IMR-90 (cell line): Measurements from ENCODE around the gene ELOA. TPM values are rescaled to one million over a fixed set of nuclear protein-coding genes. Genes with fewer than 3 reads are reported as not detected.

Experiments used
- ATAC-seq: fragments of 200-7000 bp; cut with Tn5 transposase; 2 replicates; pipeline ENCODE4 v1.9.1; 2020; ENCODE audit warnings: low read depth, mild to moderate bottlenecking, moderate library complexity
- BruUV-seq: library from RNA; stranded (reverse); fragments of 400-500 nt; replicated peaks from 2 replicates; lab custom pipeline; 2021; lab: Mats Ljungman, UMichigan
- CTCF ChIA-PET: fragments of 300-600 bp; formaldehyde crosslinking; extraction: SDS; loops from one replicate; lab custom pipeline; 2021; ENCODE audit warnings: antibody characterized with exemption; lab: Yijun Ruan, JAX
- POLR2A ChIA-PET: fragments of 300-600 bp; sonication (Branson Sonifier 250); formaldehyde crosslinking; loops from one replicate; lab custom pipeline; 2022; ENCODE audit warnings: antibody characterized with exemption; ENCODE audit not compliant: unreplicated experiment; lab: Charles Lee
- DNase-seq: peaks from one replicate; pipeline ENCODE4 v3.0.0; 2013
- H2AFZ ChIP-seq: replicated peaks from 2 replicates; pipeline ENCODE3; 2013; ENCODE audit warnings: low read length, mild to moderate bottlenecking; ENCODE audit not compliant: poor library complexity
- H2AK5ac ChIP-seq: 2 replicates; pipeline ENCODE4 v1.6.1; 2013; ENCODE audit warnings: low read depth, low read length, inconsistent platforms
- H2AK9ac ChIP-seq: replicated peaks from 2 replicates; pipeline ENCODE3; 2013; ENCODE audit warnings: mild to moderate bottlenecking, low read depth, low read length, moderate library complexity; ENCODE audit not compliant: poor library complexity
- H2BK120ac ChIP-seq: 2 replicates; pipeline ENCODE4 v1.6.1; 2013; ENCODE audit warnings: low read depth, low read length, inconsistent platforms
- H2BK15ac ChIP-seq: 3 replicates; pipeline ENCODE4 v1.6.1; 2013; ENCODE audit warnings: low read depth, low read length, inconsistent platforms
- H2BK20ac ChIP-seq: 2 replicates; pipeline ENCODE4 v1.6.1; 2013; ENCODE audit warnings: low read depth, mild to moderate bottlenecking, inconsistent platforms, low read length, moderate library complexity
- H2BK5ac ChIP-seq: 2 replicates; pipeline ENCODE4 v1.6.1; 2013; ENCODE audit warnings: mild to moderate bottlenecking, low read depth, low read length, inconsistent platforms; ENCODE audit not compliant: poor library complexity, severe bottlenecking
- H3K14ac ChIP-seq: replicated peaks from 2 replicates; pipeline ENCODE4 v1.6.1; 2013; ENCODE audit warnings: low read depth, low read length, inconsistent platforms
- H3K18ac ChIP-seq: 2 replicates; pipeline ENCODE4 v1.6.1; 2013; ENCODE audit warnings: low read depth, low read length, control low read depth
- H3K23ac ChIP-seq: 2 replicates; pipeline ENCODE4 v1.6.1; 2013; ENCODE audit warnings: low read depth, low read length, inconsistent platforms
- H3K27ac ChIP-seq: 2 replicates; pipeline ENCODE4 v1.5.1; 2013; ENCODE audit warnings: mild to moderate bottlenecking, control low read depth, low read length; ENCODE audit not compliant: insufficient read depth
- H3K27me3 ChIP-seq: 2 replicates; pipeline ENCODE4 v1.6.1; 2013; ENCODE audit warnings: low read length; ENCODE audit not compliant: control insufficient read depth, insufficient read depth
- H3K36me3 ChIP-seq: 2 replicates; pipeline ENCODE4 v1.6.1; 2013; ENCODE audit warnings: low read length, mixed read lengths; ENCODE audit not compliant: control insufficient read depth, insufficient read depth
- H3K4ac ChIP-seq: 2 replicates; pipeline ENCODE4 v1.6.1; 2013; ENCODE audit warnings: low read depth, low read length, inconsistent platforms
- H3K4me1 ChIP-seq: 2 replicates; pipeline ENCODE4 v1.6.1; 2013; ENCODE audit warnings: low read length, mixed read lengths; ENCODE audit not compliant: control insufficient read depth, insufficient read depth
- H3K4me2 ChIP-seq: 2 replicates; pipeline ENCODE4 v1.6.1; 2013; ENCODE audit warnings: low read depth, mild to moderate bottlenecking, control low read depth, low read length, moderate library complexity
- H3K4me3 ChIP-seq: 2 replicates; pipeline ENCODE4 v1.5.1; 2013; ENCODE audit warnings: low read depth, mild to moderate bottlenecking, control low read depth, low read length, moderate library complexity; ENCODE audit not compliant: insufficient read depth
- H3K56ac ChIP-seq: 2 replicates; pipeline ENCODE4 v1.6.1; 2013; ENCODE audit warnings: low read length, inconsistent platforms; ENCODE audit not compliant: insufficient read depth; ENCODE audit errors: extremely low read depth
- H3K79me1 ChIP-seq, 2 experiments: 2 replicates each; pipeline ENCODE4 v1.6.1; 2013; ENCODE audit warnings: low read length in 2 of 2, inconsistent platforms in 1 of 2, low read depth in 1 of 2
- H3K9ac ChIP-seq: 2 replicates; pipeline ENCODE4 v1.6.1; 2013; ENCODE audit warnings: low read depth, low read length, control low read depth
- H3K9me1 ChIP-seq: 2 replicates; pipeline ENCODE4 v1.6.1; 2013; ENCODE audit warnings: low read length, inconsistent platforms; ENCODE audit not compliant: insufficient read depth
- H3K9me3 ChIP-seq: 2 replicates; pipeline ENCODE4 v1.6.1; 2013; ENCODE audit warnings: low read length; ENCODE audit not compliant: control insufficient read depth, insufficient read depth
- H4K20me1 ChIP-seq: 2 replicates; pipeline ENCODE4 v1.6.1; 2013; ENCODE audit warnings: low read length, inconsistent platforms; ENCODE audit not compliant: insufficient read depth
- H4K5ac ChIP-seq: 2 replicates; pipeline ENCODE4 v1.6.1; 2013; ENCODE audit warnings: mild to moderate bottlenecking, low read depth, low read length, control low read depth
- H4K8ac ChIP-seq, 2 experiments: 2 replicates each; pipeline ENCODE4 v1.6.1; 2013; ENCODE audit warnings: low read depth in 2 of 2, low read length in 2 of 2, control low read depth in 1 of 2, inconsistent platforms in 1 of 2
- H4K91ac ChIP-seq: 2 replicates; pipeline ENCODE4 v1.6.1; 2013; ENCODE audit warnings: low read depth, low read length, inconsistent platforms; ENCODE audit not compliant: insufficient read depth
- BHLHE40 ChIP-seq: fragments of 150-350 bp; IDR thresholded peaks from 2 replicates; pipeline ENCODE4 v1.6.1; 2016; ENCODE audit warnings: mild to moderate bottlenecking, low read depth, low read length
- CEBPB ChIP-seq: IDR thresholded peaks from 2 replicates; pipeline ENCODE4 v1.6.1; 2012; ENCODE audit warnings: low read depth, low read length, improper control_type of control experiment
- CHD1 ChIP-seq: IDR thresholded peaks from 2 replicates; pipeline ENCODE4 v1.6.1; 2012; ENCODE audit warnings: low read depth, low read length, improper control_type of control experiment
- FOS ChIP-seq: fragments of 150-350 bp; IDR thresholded peaks from 2 replicates; pipeline ENCODE4 v1.6.1; 2016; ENCODE audit warnings: low read depth, low read length
- MAFK ChIP-seq: IDR thresholded peaks from 2 replicates; pipeline ENCODE4 v1.6.1; 2012; ENCODE audit warnings: low read depth, low read length, improper control_type of control experiment
- MAZ ChIP-seq: IDR thresholded peaks from 2 replicates; pipeline ENCODE4 v1.6.1; 2012; ENCODE audit warnings: low read depth, mild to moderate bottlenecking, low read length, improper control_type of control experiment, moderate library complexity, borderline replicate concordance
- MXI1 ChIP-seq: IDR thresholded peaks from 2 replicates; pipeline ENCODE4 v1.6.1; 2012; ENCODE audit warnings: low read depth, mild to moderate bottlenecking, low read length, moderate library complexity, borderline replicate concordance
- NFE2L2 ChIP-seq: fragments of 150-350 bp; IDR thresholded peaks from 2 replicates; pipeline ENCODE4 v1.6.1; 2016; ENCODE audit warnings: low read depth, mild to moderate bottlenecking, low read length
- POLR2A ChIP-seq: IDR thresholded peaks from 2 replicates; pipeline ENCODE4 v1.6.1; 2012; ENCODE audit warnings: mild to moderate bottlenecking, low read depth, low read length
- RAD21 ChIP-seq: IDR thresholded peaks from 2 replicates; pipeline ENCODE4 v1.6.1; 2012; ENCODE audit warnings: low read length, improper control_type of control experiment
- RCOR1 ChIP-seq: IDR thresholded peaks from 2 replicates; pipeline ENCODE4 v1.6.1; 2012; ENCODE audit warnings: mild to moderate bottlenecking, low read length, improper control_type of control experiment; ENCODE audit not compliant: insufficient replicate concordance
- RFX5 ChIP-seq: IDR thresholded peaks from 2 replicates; pipeline ENCODE4 v1.8.0; 2012; ENCODE audit warnings: low read depth, mild to moderate bottlenecking, low read length, moderate library complexity
- SMC3 ChIP-seq: fragments of 150-350 bp; IDR thresholded peaks from 2 replicates; pipeline ENCODE4 v1.6.1; 2016; ENCODE audit warnings: low read depth, mild to moderate bottlenecking, antibody characterized with exemption, low read length, moderate library complexity
- WGBS, 2 experiments: methylation state at CpG; one replicate each; pipeline versions ENCODE4 v1.1.5 to v1.1.7; 2013; ENCODE audit warnings: missing lambda C conversion rate in 2 of 2; ENCODE audit not compliant: insufficient read length in 1 of 2; ENCODE audit errors: extremely low coverage in 2 of 2; 5-methylcytosine and 5-hydroxymethylcytosine counted together
- dilution Hi-C: fragments of 300-500 bp; cut with HindIII; formaldehyde crosslinking; loops from one replicate; pipeline ENCODE4 v1.14.3; 2018; ENCODE audit warnings: low sequenced_read_pairs; ENCODE audit not compliant: unreplicated experiment
- in situ Hi-C: fragments of 300-500 bp; cut with MboI; formaldehyde crosslinking; loops from 3 replicates; pipeline ENCODE4 v1.14.3; 2019; ENCODE audit warnings: low sequenced_read_pairs, inconsistent platforms, mixed read lengths
- intact Hi-C: fragments of 100-400 bp; cut with micrococcal nuclease; formaldehyde crosslinking; loops from 2 replicates; pipeline ENCODE4 v1.10.0; 2022
- polyA plus RNA-seq, 3 experiments: library from polyadenylated mRNA; depleted of rRNA; stranded (reverse); fragments of >200 nt; gene quantifications; 2 replicates each; pipeline ENCODE4 v1.2.3, GENCODE V29; 2012; ENCODE audit warnings: low replicate concordance in 1 of 3
- total RNA-seq: library from RNA; depleted of rRNA; stranded (reverse); fragments of >200 nt; gene quantifications from 2 replicates; pipeline ENCODE4 v1.2.3, GENCODE V29; 2012
- TF ChIP-seq, protein P1 (sequence below): fragments of 150-350 bp; IDR thresholded peaks from 2 replicates; pipeline ENCODE4 v1.6.1; 2016; ENCODE audit warnings: low read depth, mild to moderate bottlenecking, low read length, moderate library complexity, borderline replicate concordance
- TF ChIP-seq, protein P2 (sequence below): conservative IDR thresholded peaks from 2 replicates; pipeline ENCODE4 v1.5.1; 2012; ENCODE audit warnings: mild to moderate bottlenecking, low read depth, low read length, improper control_type of control experiment
- TF ChIP-seq, protein P3 (sequence below): fragments of 150-350 bp; IDR thresholded peaks from 2 replicates; pipeline ENCODE4 v1.6.1; 2017; ENCODE audit warnings: mild to moderate bottlenecking, antibody characterized with exemption, low read length, low read depth

ELOA gene
- total and polyA plus RNA-seq, 2 of the 4 experiments (the other 2 are of a cell fraction), result 22.9 to 40.7 TPM

DNA sequence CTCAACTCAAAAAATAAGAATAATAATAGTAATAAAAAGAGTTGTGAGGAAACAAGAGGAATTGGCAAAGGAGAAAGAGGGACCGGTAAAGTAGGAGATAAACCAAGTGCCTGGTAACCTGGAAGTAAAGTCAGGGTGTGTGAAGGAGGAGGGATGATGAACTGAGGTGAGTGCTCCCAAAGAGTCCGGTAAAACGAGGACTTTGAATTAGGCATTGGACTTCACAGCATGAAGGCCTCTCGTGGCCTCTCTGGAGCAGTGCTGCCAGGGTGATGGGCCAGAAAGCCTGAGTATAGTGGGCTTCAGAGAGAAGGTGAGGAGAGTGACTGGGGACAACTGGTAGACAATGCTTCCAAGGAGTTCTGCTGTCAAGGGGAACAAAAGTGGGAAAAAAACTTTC lies 34.0 kb upstream of the ELOA start:
- H3K4me1 ChIP-seq, result no peaks in the 10 kb centered on the region
- peaks cover 55% of the 10 kb centered on the region for H4K20me1 ChIP-seq
- peaks cover 26% of the 10 kb centered on the region for H3K36me3 ChIP-seq
- dilution Hi-C loops (no loop called here), intact Hi-C loops (no loop called here), in situ Hi-C loops (no loop called here)
- H3K9me3 ChIP-seq, result no peaks in the 10 kb centered on the region
- no TSS peak for BruUV-seq
- TF ChIP-seq BHLHE40 (no peak), FOS (no peak), SMC3 (no peak), CEBPB (no peak), RFX5 (no peak), MAFK (no peak), NFE2L2 (no peak), POLR2A (no peak), RAD21 (no peak), CHD1 (no peak), MAZ (no peak), RCOR1 (no peak), MXI1 (no peak)
- TF ChIP-seq, protein P1, sequence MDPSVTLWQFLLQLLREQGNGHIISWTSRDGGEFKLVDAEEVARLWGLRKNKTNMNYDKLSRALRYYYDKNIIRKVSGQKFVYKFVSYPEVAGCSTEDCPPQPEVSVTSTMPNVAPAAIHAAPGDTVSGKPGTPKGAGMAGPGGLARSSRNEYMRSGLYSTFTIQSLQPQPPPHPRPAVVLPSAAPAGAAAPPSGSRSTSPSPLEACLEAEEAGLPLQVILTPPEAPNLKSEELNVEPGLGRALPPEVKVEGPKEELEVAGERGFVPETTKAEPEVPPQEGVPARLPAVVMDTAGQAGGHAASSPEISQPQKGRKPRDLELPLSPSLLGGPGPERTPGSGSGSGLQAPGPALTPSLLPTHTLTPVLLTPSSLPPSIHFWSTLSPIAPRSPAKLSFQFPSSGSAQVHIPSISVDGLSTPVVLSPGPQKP, result no peak
- TF ChIP-seq, protein P2, sequence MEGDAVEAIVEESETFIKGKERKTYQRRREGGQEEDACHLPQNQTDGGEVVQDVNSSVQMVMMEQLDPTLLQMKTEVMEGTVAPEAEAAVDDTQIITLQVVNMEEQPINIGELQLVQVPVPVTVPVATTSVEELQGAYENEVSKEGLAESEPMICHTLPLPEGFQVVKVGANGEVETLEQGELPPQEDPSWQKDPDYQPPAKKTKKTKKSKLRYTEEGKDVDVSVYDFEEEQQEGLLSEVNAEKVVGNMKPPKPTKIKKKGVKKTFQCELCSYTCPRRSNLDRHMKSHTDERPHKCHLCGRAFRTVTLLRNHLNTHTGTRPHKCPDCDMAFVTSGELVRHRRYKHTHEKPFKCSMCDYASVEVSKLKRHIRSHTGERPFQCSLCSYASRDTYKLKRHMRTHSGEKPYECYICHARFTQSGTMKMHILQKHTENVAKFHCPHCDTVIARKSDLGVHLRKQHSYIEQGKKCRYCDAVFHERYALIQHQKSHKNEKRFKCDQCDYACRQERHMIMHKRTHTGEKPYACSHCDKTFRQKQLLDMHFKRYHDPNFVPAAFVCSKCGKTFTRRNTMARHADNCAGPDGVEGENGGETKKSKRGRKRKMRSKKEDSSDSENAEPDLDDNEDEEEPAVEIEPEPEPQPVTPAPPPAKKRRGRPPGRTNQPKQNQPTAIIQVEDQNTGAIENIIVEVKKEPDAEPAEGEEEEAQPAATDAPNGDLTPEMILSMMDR, result no peak
- TF ChIP-seq, protein P3, sequence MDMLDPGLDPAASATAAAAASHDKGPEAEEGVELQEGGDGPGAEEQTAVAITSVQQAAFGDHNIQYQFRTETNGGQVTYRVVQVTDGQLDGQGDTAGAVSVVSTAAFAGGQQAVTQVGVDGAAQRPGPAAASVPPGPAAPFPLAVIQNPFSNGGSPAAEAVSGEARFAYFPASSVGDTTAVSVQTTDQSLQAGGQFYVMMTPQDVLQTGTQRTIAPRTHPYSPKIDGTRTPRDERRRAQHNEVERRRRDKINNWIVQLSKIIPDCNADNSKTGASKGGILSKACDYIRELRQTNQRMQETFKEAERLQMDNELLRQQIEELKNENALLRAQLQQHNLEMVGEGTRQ, result no peak
- H2AFZ ChIP-seq, result no peak overlapping the region
- ChIA-PET CTCF (no interaction called here), POLR2A (no interaction called here)
- no peak overlapping the region for H3K4me3 ChIP-seq
- H2BK15ac ChIP-seq, result no peak overlapping the region
- ATAC-seq (no peak), DNase-seq (no peak)
- no peak overlapping the region for H2AK9ac ChIP-seq
- H2BK20ac ChIP-seq, result no peak overlapping the region
- no peak overlapping the region for H3K56ac ChIP-seq
- H3K4ac ChIP-seq, result no peak overlapping the region
- peaks cover 16 to 62% of the 10 kb centered on the region in 2 experiments for H3K79me1 ChIP-seq
- H4K8ac ChIP-seq, result no peak overlapping the region
- no peak overlapping the region for H2BK120ac ChIP-seq
- H3K4me2 ChIP-seq, result no peak overlapping the region
- H4K91ac ChIP-seq, result no peak overlapping the region
- no peak overlapping the region for H3K9ac ChIP-seq
- H3K27me3 ChIP-seq, result no peaks in the 10 kb centered on the region
- H3K18ac ChIP-seq, result no peak overlapping the region
- no peak overlapping the region for H4K5ac ChIP-seq
- 100% methylated on average over 4 of the region's 4 CpGs; no CpG with 5 or more reads in 1 of the 2 experiments for whole genome bisulfite sequencing, 2 experiments
- H2BK5ac ChIP-seq, result no peak overlapping the region
- no peak overlapping the region for H3K27ac ChIP-seq
- no peak overlapping the region for H2AK5ac ChIP-seq
- no peak overlapping the region for H3K23ac ChIP-seq
- peaks cover 13% of the 10 kb centered on the region; the same call in 1 of the 2 replicates for H3K9me1 ChIP-seq
- no peak overlapping the region for H3K14ac ChIP-seq
